Breast epithelium (tissue), 4 donors: ENCODE data around the gene NR2C1. TPM values are rescaled to one million over a fixed set of nuclear protein-coding genes. Genes with fewer than 3 reads are reported as not detected.

Source experiments
- DNase-seq, 2 donors: peaks; one replicate each; pipeline ENCODE4 v3.0.0-alpha.2; 2019; ENCODE audit warnings: low spot score in 2 of 2
- H3K27ac ChIP-seq, 2 donors: fragments of 200-600 bp; sonication (generic) in 1 of 2; one replicate each; pipeline ENCODE4 v1.5.1; 2016 to 2019; ENCODE audit warnings: mild to moderate bottlenecking in 1 of 2
- H3K27me3 ChIP-seq, 2 donors: fragments of 200-600 bp; sonication (generic) in 1 of 2; one replicate each; pipeline versions ENCODE4 v1.5.1 to v1.6.0; 2017 to 2019; ENCODE audit warnings: control low read depth in 1 of 2, mild to moderate bottlenecking in 1 of 2
- H3K36me3 ChIP-seq: fragments of 200-600 bp; one replicate; pipeline ENCODE4 v1.5.1; 2019
- H3K4me1 ChIP-seq, 2 donors: fragments of 200-600 bp; sonication (generic); one replicate each; pipeline ENCODE4 v1.5.1; 2016 to 2019; ENCODE audit warnings: control low read depth in 1 of 2
- H3K4me3 ChIP-seq, 3 donors: fragments of 200-600 bp; sonication (generic); 1 replicate in 2 of 3; 2 replicates in 1 of 3; pipeline ENCODE4 v1.5.1; 2016 to 2019; ENCODE audit warnings: mild to moderate bottlenecking in 3 of 3, moderate library complexity in 2 of 3
- H3K9me3 ChIP-seq, 2 donors: fragments of 200-600 bp; sonication (generic) in 1 of 2; one replicate each; pipeline ENCODE4 v1.5.1; 2016 to 2019; ENCODE audit warnings: control low read depth in 1 of 2
- POLR2A ChIP-seq: fragments of 450-650 bp; IDR thresholded peaks from one replicate; pipeline ENCODE4 v1.6.1; 2016; ENCODE audit warnings: antibody characterized with exemption, mild to moderate bottlenecking, moderate library complexity
- POLR2AphosphoS5 ChIP-seq, 3 donors: sonication (generic); formaldehyde crosslinking; IDR thresholded peaks; one replicate each; pipeline ENCODE4 v1.6.1; 2017; ENCODE audit warnings: antibody characterized with exemption in 3 of 3
- intact Hi-C: fragments of 100-400 bp; cut with DNase I; formaldehyde crosslinking; loops from one replicate; pipeline ENCODE4 v1.15.1; 2023; ENCODE audit warnings: low total_unique reads
- total RNA-seq, 3 donors: library from RNA; depleted of rRNA; stranded (reverse); fragments of >200 nt; gene quantifications; one replicate each; pipeline ENCODE4 v1.1.0, GENCODE V29; 2016
- TF ChIP-seq, protein P1 (sequence below), 3 donors: fragments of 450-650 bp; IDR thresholded peaks; one replicate each; pipeline ENCODE4 v1.5.1; 2016 to 2017; ENCODE audit warnings: antibody characterized with exemption in 3 of 3, mild to moderate bottlenecking in 3 of 3, moderate library complexity in 3 of 3

NR2C1 gene
- total RNA-seq, 3 donors from 2014 or later = 46.7 to 50.5 (median 47.7) TPM

GRCh38 chr12:95022477-95022876 lies 50.9 kb downstream of the NR2C1 start:
- no peak for DNase-seq
- no peaks in the 10 kb centered on the region for H3K36me3 ChIP-seq

GRCh38 chr12:95017482-95017881 lies 55.9 kb downstream of the NR2C1 start:
- H3K27ac ChIP-seq = no peak overlapping the region
- no peak for DNase-seq
- intact Hi-C loops = no loop called here
- no peaks in the 10 kb centered on the region for H3K9me3 ChIP-seq
- no peak overlapping the region for H3K4me3 ChIP-seq
- H3K27me3 ChIP-seq = no peaks in the 10 kb centered on the region
- TF ChIP-seq POLR2A (no peak), POLR2AphosphoS5 (IDR thresholded peaks at IDR 0.05) (no peak)
- TF ChIP-seq, protein P1, sequence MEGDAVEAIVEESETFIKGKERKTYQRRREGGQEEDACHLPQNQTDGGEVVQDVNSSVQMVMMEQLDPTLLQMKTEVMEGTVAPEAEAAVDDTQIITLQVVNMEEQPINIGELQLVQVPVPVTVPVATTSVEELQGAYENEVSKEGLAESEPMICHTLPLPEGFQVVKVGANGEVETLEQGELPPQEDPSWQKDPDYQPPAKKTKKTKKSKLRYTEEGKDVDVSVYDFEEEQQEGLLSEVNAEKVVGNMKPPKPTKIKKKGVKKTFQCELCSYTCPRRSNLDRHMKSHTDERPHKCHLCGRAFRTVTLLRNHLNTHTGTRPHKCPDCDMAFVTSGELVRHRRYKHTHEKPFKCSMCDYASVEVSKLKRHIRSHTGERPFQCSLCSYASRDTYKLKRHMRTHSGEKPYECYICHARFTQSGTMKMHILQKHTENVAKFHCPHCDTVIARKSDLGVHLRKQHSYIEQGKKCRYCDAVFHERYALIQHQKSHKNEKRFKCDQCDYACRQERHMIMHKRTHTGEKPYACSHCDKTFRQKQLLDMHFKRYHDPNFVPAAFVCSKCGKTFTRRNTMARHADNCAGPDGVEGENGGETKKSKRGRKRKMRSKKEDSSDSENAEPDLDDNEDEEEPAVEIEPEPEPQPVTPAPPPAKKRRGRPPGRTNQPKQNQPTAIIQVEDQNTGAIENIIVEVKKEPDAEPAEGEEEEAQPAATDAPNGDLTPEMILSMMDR (IDR thresholded peaks at IDR 0.05) = no peak
- H3K36me3 ChIP-seq = no peaks in the 10 kb centered on the region
- no peaks in the 10 kb centered on the region for H3K4me1 ChIP-seq

More at GRCh38 chr12:95022477-95022876, 50.9 kb downstream of the NR2C1 start:
- Histone ChIP-seq H3K9me3 (no peaks in the 10 kb centered on the region), H3K4me3 (no peak overlapping the region), H3K27me3 (no peaks in the 10 kb centered on the region), H3K4me1 (no peaks in the 10 kb centered on the region), H3K27ac (no peak overlapping the region)
- intact Hi-C loops = no loop called here
- TF ChIP-seq, protein P1 (IDR thresholded peaks at IDR 0.05) = no peak

DNA sequence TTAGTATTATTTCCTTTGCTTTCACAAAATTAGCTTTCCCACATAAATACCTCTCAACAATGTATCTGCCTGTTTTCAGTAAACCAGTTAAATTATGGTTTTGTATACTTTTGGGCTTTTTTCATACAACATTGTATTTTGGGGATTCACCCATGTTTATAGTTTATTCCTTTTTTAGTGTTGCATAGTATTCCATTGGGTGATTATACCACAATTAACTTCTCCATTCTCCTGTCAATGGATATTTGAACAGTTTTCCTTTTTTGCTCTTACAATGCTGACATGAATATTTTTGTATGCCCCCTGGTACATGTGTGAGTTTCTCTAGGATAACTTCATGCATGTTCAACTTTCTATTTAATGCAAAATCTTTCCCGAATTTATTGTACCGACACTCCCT lies 57.3 kb downstream of the NR2C1 start:
- TF ChIP-seq, protein P1 (IDR thresholded peaks at IDR 0.05) = no peak
- TF ChIP-seq POLR2A (no peak), POLR2AphosphoS5 (IDR thresholded peaks at IDR 0.05) (no peak)
- H3K4me1 ChIP-seq = no peaks in the 10 kb centered on the region
- intact Hi-C loops = no loop called here
- no peak overlapping the region for H3K27ac ChIP-seq
- H3K9me3 ChIP-seq = no peaks in the 10 kb centered on the region
- no peak for DNase-seq
- H3K36me3 ChIP-seq = no peaks in the 10 kb centered on the region
- H3K4me3 ChIP-seq = no peak overlapping the region
- no peaks in the 10 kb centered on the region for H3K27me3 ChIP-seq

DNA sequence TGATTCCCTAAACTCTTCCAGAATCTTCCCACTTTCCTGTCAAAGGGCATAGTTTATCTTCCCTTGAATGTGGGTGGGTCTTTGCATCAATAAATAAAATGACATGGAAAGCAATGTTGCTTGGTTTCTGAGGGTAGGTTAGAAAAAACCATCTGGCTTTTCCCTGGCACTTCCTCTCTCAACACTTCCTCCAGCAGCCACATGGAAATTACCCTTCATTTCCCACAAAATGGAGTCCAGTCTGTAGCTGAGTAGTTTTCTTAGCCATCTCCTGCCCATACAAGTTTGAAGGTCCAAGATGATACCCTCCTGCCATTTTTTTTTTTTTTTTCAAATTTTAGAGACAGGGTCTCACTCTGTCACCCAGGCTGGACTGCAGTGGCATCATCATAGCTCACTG lies 58.9 kb downstream of the NR2C1 start:
- TF ChIP-seq POLR2A (no peak), POLR2AphosphoS5 (IDR thresholded peaks at IDR 0.05) (no peak)
- TF ChIP-seq, protein P1 (IDR thresholded peaks at IDR 0.05) = no peak
- DNase-seq = no peak
- H3K4me3 ChIP-seq = no peak overlapping the region
- no peaks in the 10 kb centered on the region for H3K9me3 ChIP-seq
- no peaks in the 10 kb centered on the region for H3K27me3 ChIP-seq
- no peak overlapping the region for H3K27ac ChIP-seq
- H3K36me3 ChIP-seq = no peaks in the 10 kb centered on the region
- no peaks in the 10 kb centered on the region for H3K4me1 ChIP-seq
- intact Hi-C loops = no loop called here

GRCh38 chr12:95006206-95006605 lies 67.2 kb downstream of the NR2C1 start:
- intact Hi-C loops = no loop called here
- DNase-seq = no peak
- no peaks in the 10 kb centered on the region for H3K27me3 ChIP-seq
- no peaks in the 10 kb centered on the region for H3K4me1 ChIP-seq
- no peak overlapping the region for H3K4me3 ChIP-seq
- H3K27ac ChIP-seq = no peak overlapping the region
- H3K9me3 ChIP-seq = peaks cover 5 to 6% of the 10 kb centered on the region in 2 donors
- no peaks in the 10 kb centered on the region for H3K36me3 ChIP-seq
- TF ChIP-seq POLR2AphosphoS5 (IDR thresholded peaks at IDR 0.05) (no peak), POLR2A (no peak)
- TF ChIP-seq, protein P1 (IDR thresholded peaks at IDR 0.05) = no peak
